DMS153 treated with DMSO at 0.1 percent for 48 hours (cell line): Measurements from ENCODE around the gene HOXD4.

Experiments
- DNase-seq: peaks from one replicate; lab custom pipeline; 2025; ENCODE audit not compliant: unreplicated experiment; lab: John Stamatoyannopoulos, UW

HOXD4 gene

GRCh38 chr2:176114120-176114929 is 37.0 kb upstream of the HOXD4 start:
- DNase-seq = no peak

GRCh38 chr2:176114930-176115625 is 36.3 kb upstream of the HOXD4 start:
- no peak for DNase-seq

- no peak for DNase-seq
Observed at GRCh38 chr2:176115883-176116813, 35.2 kb upstream of the HOXD4 start, which contains the start of gene HOXD10. TSS of gene HOXD10 (plus strand) at chr2:176116778. CDS start at chr2:176116834, 56 bp downstream.

- DNase-seq = no peak
Observed at GRCh38 chr2:176117162-176117822, 34.1 kb upstream of the HOXD4 start.

- no peak for DNase-seq
Observed at GRCh38 chr2:176117823-176118371, 33.5 kb upstream of the HOXD4 start.

- peak; percentile 95 for DNase-seq
Observed at GRCh38 chr2:176118601-176119339, 32.6 kb upstream of the HOXD4 start.

- no peak for DNase-seq
Observed at GRCh38 chr2:176120364-176121189, 30.8 kb upstream of the HOXD4 start.

- DNase-seq = no peak
Observed at GRCh38 chr2:176121190-176122051, 29.9 kb upstream of the HOXD4 start.

- DNase-seq = no peak
Observed at GRCh38 chr2:176122052-176122682, 29.2 kb upstream of the HOXD4 start.

GRCh38 chr2:176122683-176123410 is 28.5 kb upstream of the HOXD4 start, which contains the start of gene HOXD9:
TSS of gene HOXD9 (plus strand) at chr2:176122719. CDS start at chr2:176122769, 50 bp downstream.
- no peak for DNase-seq

- DNase-seq = no peak
Observed at GRCh38 chr2:176123411-176124109, 27.8 kb upstream of the HOXD4 start.

GRCh38 chr2:176124110-176124946 is 27.0 kb upstream of the HOXD4 start:
- DNase-seq = no peak

GRCh38 chr2:176124947-176125771 is 26.2 kb upstream of the HOXD4 start:
- no peak for DNase-seq

GRCh38 chr2:176125772-176126054 is 25.6 kb upstream of the HOXD4 start:
- DNase-seq = no peak
